Neural cell (in vitro differentiated cells): ENCODE results near the gene WNT3A. TPM values are rescaled to one million over a fixed set of nuclear protein-coding genes. Genes with fewer than 3 reads are reported as not detected.

Experiments used
- H2AFZ ChIP-seq: fragments of 200-600, 300-800 bp; sonication (generic), shearing (Covaris generic); 2 replicates; pipeline ENCODE4 v1.6.0; 2014; ENCODE audit warnings: low read depth, mild to moderate bottlenecking, antibody characterized with exemption, low read length, moderate library complexity
- H3F3A ChIP-seq: fragments of 200-600 bp; shearing (Covaris generic); 2 replicates; pipeline ENCODE4 v1.6.1; 2016; ENCODE audit warnings: mild to moderate bottlenecking, moderate library complexity, mixed read lengths, antibody characterized with exemption, low read length; ENCODE audit not compliant: insufficient read depth, poor library complexity, severe bottlenecking
- H3K27ac ChIP-seq: fragments of 200-600, 300-800 bp; sonication (generic), shearing (Covaris generic); 2 replicates; pipeline ENCODE4 v1.5.1; 2014; ENCODE audit warnings: mild to moderate bottlenecking, low read length, moderate library complexity
- H3K27me3 ChIP-seq: fragments of 300-800, 200-600 bp; sonication (generic), shearing (Covaris generic); 2 replicates; pipeline ENCODE4 v1.6.0; 2014; ENCODE audit warnings: mild to moderate bottlenecking, low read depth, low read length, moderate library complexity; ENCODE audit not compliant: insufficient read depth
- H3K36me3 ChIP-seq: fragments of 300-800, 200-600 bp; sonication (generic), shearing (Covaris generic); 2 replicates; pipeline ENCODE4 v1.5.1; 2014; ENCODE audit warnings: mild to moderate bottlenecking, antibody characterized with exemption, low read length, moderate library complexity; ENCODE audit not compliant: insufficient read depth
- H3K4me2 ChIP-seq: fragments of 300-800, 200-600 bp; sonication (generic), shearing (Covaris generic); 2 replicates; pipeline ENCODE4 v1.6.0; 2014; ENCODE audit warnings: mild to moderate bottlenecking, low read length
- H3K4me3 ChIP-seq: fragments of 300-800, 200-600 bp; sonication (generic), shearing (Covaris generic); 2 replicates; pipeline ENCODE4 v1.5.1; 2014; ENCODE audit warnings: mild to moderate bottlenecking, low read length, moderate library complexity
- H3K79me2 ChIP-seq: fragments of 200-600 bp; shearing (Covaris generic); replicated peaks from 2 replicates; pipeline ENCODE4 v1.6.0; 2014; ENCODE audit warnings: mild to moderate bottlenecking, low read length, moderate library complexity; ENCODE audit not compliant: insufficient read depth
- H3K9ac ChIP-seq: fragments of 300-800, 200-600 bp; sonication (generic), shearing (Covaris generic); 2 replicates; pipeline ENCODE4 v1.6.1; 2016; ENCODE audit warnings: mild to moderate bottlenecking, low read length, mixed read lengths
- H3K9me2 ChIP-seq: fragments of 200-600 bp; shearing (Covaris generic); 2 replicates; pipeline ENCODE4 v1.6.1; 2016; ENCODE audit warnings: mild to moderate bottlenecking, low read length, mixed read lengths; ENCODE audit not compliant: insufficient read depth
- H3K9me3 ChIP-seq: fragments of 200-600, 300-800 bp; sonication (generic), shearing (Covaris generic); 2 replicates; pipeline ENCODE4 v1.6.1; 2016; ENCODE audit warnings: mild to moderate bottlenecking, mixed run types, low read length, moderate library complexity, mixed read lengths
- H4K20me1 ChIP-seq: fragments of 200-600 bp; shearing (Covaris generic); 2 replicates; pipeline ENCODE4 v1.6.1; 2016; ENCODE audit warnings: mild to moderate bottlenecking, mixed run types; ENCODE audit not compliant: insufficient read depth
- CTCF ChIP-seq: fragments of 450-650 bp; IDR thresholded peaks from 2 replicates; pipeline ENCODE4 v1.5.1; 2014; ENCODE audit warnings: antibody characterized with exemption, mild to moderate bottlenecking, moderate library complexity; ENCODE audit not compliant: poor library complexity, severe bottlenecking
- EP300 ChIP-seq: fragments of 450-650 bp; conservative IDR thresholded peaks from 2 replicates; pipeline ENCODE4 v1.6.1; 2014; ENCODE audit warnings: antibody characterized with exemption, mild to moderate bottlenecking, moderate library complexity; ENCODE audit not compliant: poor library complexity, severe bottlenecking
- EZH2 ChIP-seq: fragments of 200-600, 300-800 bp; shearing (Covaris generic), sonication (generic); IDR thresholded peaks from 2 replicates; pipeline ENCODE4 v1.6.1; 2014; ENCODE audit warnings: antibody characterized with exemption, low read length, borderline replicate concordance, mild to moderate bottlenecking; ENCODE audit not compliant: insufficient read depth, poor library complexity, severe bottlenecking
- MXI1 ChIP-seq: fragments of 450-650 bp; conservative IDR thresholded peaks from 2 replicates; pipeline ENCODE4 v1.6.1; 2014; ENCODE audit warnings: antibody characterized with exemption, mild to moderate bottlenecking; ENCODE audit not compliant: poor library complexity, severe bottlenecking
- RAD21 ChIP-seq: fragments of 450-650 bp; conservative IDR thresholded peaks from 2 replicates; pipeline ENCODE4 v1.6.1; 2014; ENCODE audit warnings: antibody characterized with exemption, mild to moderate bottlenecking, moderate library complexity
- REST ChIP-seq: IDR thresholded peaks from 2 replicates; pipeline ENCODE4 v1.6.1; 2012; ENCODE audit warnings: borderline replicate concordance
- TAF1 ChIP-seq: IDR thresholded peaks from 2 replicates; pipeline ENCODE4 v1.6.1; 2012; ENCODE audit warnings: low read depth
- polyA plus RNA-seq: library from polyadenylated mRNA; depleted of rRNA; stranded (reverse); fragments of >200 nt; gene quantifications from 2 replicates; pipeline ENCODE4 v1.2.3, GENCODE V29; 2014

WNT3A gene
- polyA plus RNA-seq, 1 donor from 2014 or later: 0.14 TPM

GRCh38 chr1:228005511-228006033 is 1.2 kb upstream of the WNT3A start:
- Histone ChIP-seq H2AFZ (no peak overlapping the region), H4K20me1 (no peaks in the 10 kb centered on the region), H3K9me2 (no peaks in the 10 kb centered on the region), H3K4me2 (no peak overlapping the region), H3K36me3 (no peaks in the 10 kb centered on the region), H3K9ac (no peak overlapping the region), H3K27ac (no peak overlapping the region), H3K9me3 (no peaks in the 10 kb centered on the region), H3K79me2 (no peaks in the 10 kb centered on the region), H3F3A (no peaks in the 10 kb centered on the region), H3K27me3 (peaks cover 73% of the 10 kb centered on the region), H3K4me3 (no peak overlapping the region)
- TF ChIP-seq TAF1 (no peak), MXI1 (no peak), REST (no peak), RAD21 (no peak), EP300 (no peak), EZH2 (no peak), CTCF (no peak)

GRCh38 chr1:228006034-228006785 is 588 bp upstream of the WNT3A start:
- H3K4me3 ChIP-seq: peak overlapping the region; percentile 54

More at GRCh38 chr1:228006034-228006785, 588 bp upstream of the WNT3A start:
- no peaks in the 10 kb centered on the region for H4K20me1 ChIP-seq
- no peaks in the 10 kb centered on the region for H3F3A ChIP-seq
- TF ChIP-seq EZH2 (peak; percentile 78), EP300 (no peak)
- H3K9me3 ChIP-seq: no peaks in the 10 kb centered on the region
- no peak overlapping the region for H3K27ac ChIP-seq
- H3K9ac ChIP-seq: no peak overlapping the region
- no peaks in the 10 kb centered on the region for H3K79me2 ChIP-seq
- H3K27me3 ChIP-seq: peaks cover 75% of the 10 kb centered on the region
- no peaks in the 10 kb centered on the region for H3K36me3 ChIP-seq
- H2AFZ ChIP-seq: no peak overlapping the region
- no peak overlapping the region for H3K4me2 ChIP-seq
- no peaks in the 10 kb centered on the region for H3K9me2 ChIP-seq
